HG02588 (cell line): ENCODE measurements around the gene CLIC6.
"Not testable (repeated sequence)": the region's sequence is repeated elsewhere in the genome, so short reads cannot be mapped to it uniquely, and the experiment has no call there.

Experiments used
- ATAC-seq: cut with Tn5 transposase; IDR thresholded peaks from one replicate; pipeline ENCODE4 v1.9.1; 2021; ENCODE audit warnings: mild to moderate bottlenecking, moderate library complexity; ENCODE audit not compliant: unreplicated experiment

CLIC6 gene

GRCh38 chr21:34691390-34692032 is 22.7 kb downstream of the CLIC6 start:
- no peak for ATAC-seq

GRCh38 chr21:34692458-34693020 is 23.7 kb downstream of the CLIC6 start:
- no peak for ATAC-seq

- ATAC-seq: no peak
Observed at GRCh38 chr21:34693192-34693810, 24.5 kb downstream of the CLIC6 start.

- peak; percentile 88 for ATAC-seq
Observed at GRCh38 chr21:34695434-34695833, 26.6 kb downstream of the CLIC6 start.

- ATAC-seq: no peak
Observed at GRCh38 chr21:34696121-34696520, 27.3 kb downstream of the CLIC6 start.

- ATAC-seq: no peak
Observed at GRCh38 chr21:34697826-34698225, 29.0 kb downstream of the CLIC6 start.

GRCh38 chr21:34698270-34699015 is 29.6 kb downstream of the CLIC6 start:
- no peak for ATAC-seq

- ATAC-seq: no peak
Observed at GRCh38 chr21:34700605-34701004, 31.8 kb downstream of the CLIC6 start.

- no peak for ATAC-seq
Observed at GRCh38 chr21:34701726-34702125, 32.9 kb downstream of the CLIC6 start.

- ATAC-seq: no peak
Observed at GRCh38 chr21:34702341-34703170, 33.8 kb downstream of the CLIC6 start.

- no peak for ATAC-seq
Observed at GRCh38 chr21:34703571-34703970, 34.8 kb downstream of the CLIC6 start.

GRCh38 chr21:34704119-34704518 is 35.3 kb downstream of the CLIC6 start:
- ATAC-seq: no peak

- no peak for ATAC-seq
Observed at GRCh38 chr21:34705011-34705410, 36.2 kb downstream of the CLIC6 start.

GRCh38 chr21:34706337-34706736 is 37.5 kb downstream of the CLIC6 start:
- ATAC-seq: no peak

- ATAC-seq: peak; percentile 88
Observed at GRCh38 chr21:34707876-34708325, 39.1 kb downstream of the CLIC6 start.

- ATAC-seq: no peak
Observed at GRCh38 chr21:34713621-34714020, 44.8 kb downstream of the CLIC6 start.

- no peak for ATAC-seq
Observed at GRCh38 chr21:34715518-34715917, 46.7 kb downstream of the CLIC6 start.

- ATAC-seq: no peak
Observed at GRCh38 chr21:34715985-34716596, 47.3 kb downstream of the CLIC6 start.

GRCh38 chr21:34718529-34718928 is 49.7 kb downstream of the CLIC6 start:
- not testable (repeated sequence) for ATAC-seq

- no peak for ATAC-seq
Observed at GRCh38 chr21:34722684-34723300, 54.0 kb downstream of the CLIC6 start.
